PC-3 (cell line): ENCODE data around the gene ELOVL3. TPM values are rescaled to one million over a fixed set of nuclear protein-coding genes. Genes with fewer than 3 reads are reported as not detected.

Experiments
- ATAC-seq: fragments of 200-7000 bp; cut with Tn5 transposase; 2 replicates; pipeline ENCODE4 v1.9.1; 2020; ENCODE audit warnings: mild to moderate bottlenecking, moderate library complexity
- BruUV-seq: library from RNA; stranded (reverse); fragments of 400-500 nt; replicated peaks from 2 replicates; lab custom pipeline; 2021; lab: Mats Ljungman, UMichigan
- CTCF ChIA-PET: fragments of 300-600 bp; sonication (Branson Sonifier 250); formaldehyde crosslinking; loops from one replicate; lab custom pipeline; 2022; ENCODE audit warnings: antibody characterized with exemption; lab: Charles Lee
- POLR2A ChIA-PET: fragments of 300-600 bp; sonication (Branson Sonifier 250); formaldehyde crosslinking; loops from one replicate; lab custom pipeline; 2022; ENCODE audit warnings: antibody characterized with exemption; ENCODE audit not compliant: unreplicated experiment; lab: Charles Lee
- DNase-seq: peaks from one replicate; pipeline ENCODE4 v3.0.0-alpha.2; 2015
- H2AFZ ChIP-seq: fragments of 300-600 bp; sonication (generic); 2 replicates; pipeline ENCODE4 v1.6.0; 2016; ENCODE audit warnings: antibody characterized with exemption, low read length
- H3F3A ChIP-seq: fragments of 300-600 bp; sonication (generic); one replicate; pipeline ENCODE4 v1.6.0; 2017; ENCODE audit warnings: antibody characterized with exemption, low read length, control low read depth, mild to moderate bottlenecking; ENCODE audit not compliant: unreplicated experiment
- H3K27ac ChIP-seq: fragments of 300-600 bp; sonication (generic); 2 replicates; pipeline ENCODE4 v1.5.1; 2016; ENCODE audit warnings: mild to moderate bottlenecking, low read length
- H3K27me3 ChIP-seq: fragments of 300-600 bp; sonication (generic); 2 replicates; pipeline ENCODE4 v1.6.1; 2016; ENCODE audit warnings: low read length, mixed read lengths
- H3K36me3 ChIP-seq: fragments of 300-600 bp; sonication (generic); 2 replicates; pipeline ENCODE4 v1.6.1; 2016; ENCODE audit warnings: low read depth, mixed run types, low read length, mixed read lengths
- H3K4me1 ChIP-seq: fragments of 300-600 bp; sonication (generic); 2 replicates; pipeline ENCODE4 v1.5.1; 2016; ENCODE audit warnings: low read length; ENCODE audit not compliant: insufficient read depth
- H3K4me2 ChIP-seq: fragments of 300-600 bp; sonication (generic); 2 replicates; pipeline ENCODE4 v1.6.0; 2016; ENCODE audit warnings: low read length
- H3K4me3 ChIP-seq: fragments of 300-600 bp; sonication (generic); 2 replicates; pipeline ENCODE4 v1.5.1; 2016; ENCODE audit warnings: mild to moderate bottlenecking, low read length, mixed read lengths
- H3K79me2 ChIP-seq: fragments of 300-600 bp; sonication (generic); 2 replicates; pipeline ENCODE4 v1.6.1; 2017; ENCODE audit warnings: low read length, mixed read lengths
- H3K9ac ChIP-seq: fragments of 300-600 bp; sonication (generic); 2 replicates; pipeline ENCODE4 v1.6.0; 2016; ENCODE audit warnings: mild to moderate bottlenecking, low read length
- H3K9me2 ChIP-seq: fragments of 300-600 bp; sonication (generic); replicated peaks from 2 replicates; pipeline ENCODE4 v1.6.1; 2016; ENCODE audit warnings: mixed run types, low read length, mixed read lengths
- H3K9me3 ChIP-seq: fragments of 300-600 bp; sonication (generic); 2 replicates; pipeline ENCODE4 v1.6.1; 2016; ENCODE audit warnings: low read length, mixed read lengths
- H4K20me1 ChIP-seq: fragments of 300-600 bp; sonication (generic); 2 replicates; pipeline ENCODE4 v1.6.1; 2016; ENCODE audit warnings: low read length, mixed read lengths
- CTCF ChIP-seq: fragments of 300-600 bp; sonication (generic); conservative IDR thresholded peaks from 2 replicates; pipeline ENCODE4 v1.5.1; 2017; ENCODE audit warnings: antibody characterized with exemption, low read depth, mild to moderate bottlenecking, low read length
- EZH2 ChIP-seq: fragments of 300-600 bp; sonication (generic); IDR thresholded peaks from one replicate; pipeline ENCODE4 v1.6.1; 2017; ENCODE audit warnings: antibody characterized with exemption, mild to moderate bottlenecking, low read length; ENCODE audit not compliant: unreplicated experiment
- EZH2phosphoT487 ChIP-seq: fragments of 300-600 bp; sonication (generic); IDR thresholded peaks from 2 replicates; pipeline ENCODE4 v1.6.1; 2018; ENCODE audit warnings: mild to moderate bottlenecking, antibody characterized with exemption, low read length, borderline replicate concordance
- intact Hi-C: fragments of 100-400 bp; cut with micrococcal nuclease; formaldehyde crosslinking; loops from 2 replicates; pipeline ENCODE4 v1.9.0; 2023
- total RNA-seq: library from RNA; depleted of rRNA; stranded (reverse); fragments of >200 nt; gene quantifications from 2 replicates; pipeline ENCODE4 v1.2.3, GENCODE V29; 2014

ELOVL3 gene
- total RNA-seq, 1 experiment from 2014 or later, result 0.40 TPM

DNA sequence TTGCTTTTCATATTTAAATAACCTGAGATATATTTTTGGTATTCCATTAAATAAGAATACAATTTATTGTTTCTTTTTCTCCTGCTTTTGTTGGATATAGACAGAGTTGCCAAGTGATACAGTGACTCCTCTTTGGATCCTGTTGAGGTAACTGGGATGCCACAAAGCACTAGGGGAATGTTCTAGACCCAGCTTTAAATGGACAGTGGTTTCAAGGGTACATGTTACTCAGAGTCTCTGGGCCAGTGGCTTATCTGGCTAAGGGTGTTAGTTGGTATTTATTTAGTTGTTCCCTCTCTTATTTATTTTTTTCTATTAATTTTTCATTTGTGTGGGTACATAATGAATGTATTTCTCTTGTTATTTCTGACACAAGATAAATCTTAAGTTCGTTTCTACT is 28.3 kb downstream of the ELOVL3 start:
- intact Hi-C loops, result no loop called here
- H3K9ac ChIP-seq, result no peak overlapping the region
- no TSS peak for BruUV-seq
- TF ChIP-seq EZH2 (no peak), EZH2phosphoT487 (no peak), CTCF (no peak)
- no peaks in the 10 kb centered on the region for H4K20me1 ChIP-seq
- peaks cover 82% of the 10 kb centered on the region for H3K79me2 ChIP-seq
- ChIA-PET CTCF (no interaction called here), POLR2A (no interaction called here)
- H3K27ac ChIP-seq, result no peak overlapping the region
- no peaks in the 10 kb centered on the region for H3K27me3 ChIP-seq
- H3K4me3 ChIP-seq, result no peak overlapping the region
- H3K4me1 ChIP-seq, result no peaks in the 10 kb centered on the region
- H2AFZ ChIP-seq, result no peak overlapping the region
- H3F3A ChIP-seq, result no peaks in the 10 kb centered on the region
- H3K9me3 ChIP-seq, result no peaks in the 10 kb centered on the region
- no peak overlapping the region for H3K4me2 ChIP-seq
- no peak for DNase-seq
- no peaks in the 10 kb centered on the region for H3K9me2 ChIP-seq
- H3K36me3 ChIP-seq, result no peaks in the 10 kb centered on the region
- ATAC-seq, result no peak

- Histone ChIP-seq H3K27me3 (no peaks in the 10 kb centered on the region), H3K4me2 (no peak overlapping the region), H3K79me2 (peaks cover 72% of the 10 kb centered on the region), H3F3A (no peaks in the 10 kb centered on the region), H3K9me3 (no peaks in the 10 kb centered on the region), H4K20me1 (no peaks in the 10 kb centered on the region), H3K4me1 (no peaks in the 10 kb centered on the region), H3K9ac (no peak overlapping the region), H3K4me3 (no peak overlapping the region), H3K36me3 (0 out of 2 replicates have a peak, but pooled peaks cover 5% of the 10 kb centered on the region), H2AFZ (no peak overlapping the region), H3K27ac (no peak overlapping the region), H3K9me2 (no peaks in the 10 kb centered on the region)
- POLR2A ChIA-PET, result no interaction called here
- TF ChIP-seq EZH2, result no peak
- no peak for DNase-seq
- intact Hi-C loops, result no loop called here
- no TSS peak for BruUV-seq
- ATAC-seq, result no peak
- CTCF ChIA-PET, result no interaction called here
Measured at GRCh38 chr10:102255404-102255803, 29.3 kb downstream of the ELOVL3 start.

DNA sequence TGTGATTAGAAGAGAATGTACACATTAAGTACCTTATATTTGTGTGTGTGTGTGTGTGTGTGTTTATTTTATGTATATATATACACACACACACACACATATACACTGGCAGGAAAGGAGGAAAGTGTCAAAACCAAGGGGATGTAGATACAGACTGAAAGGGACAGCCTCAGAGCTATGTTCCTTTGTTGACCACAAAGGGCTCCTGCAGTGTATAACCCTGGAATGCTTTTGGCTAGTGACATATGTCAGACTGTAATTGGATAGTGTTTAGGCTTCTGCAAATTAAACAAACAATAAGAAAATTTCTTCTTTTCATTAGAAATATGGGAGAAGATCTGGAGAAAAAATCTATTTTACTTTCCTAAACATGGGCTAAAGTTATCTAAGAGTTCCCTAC is 35.1 kb downstream of the ELOVL3 start:
- no peaks in the 10 kb centered on the region for H3K9me2 ChIP-seq
- ChIA-PET CTCF (no interaction called here), POLR2A (no interaction called here)
- no peak overlapping the region for H3K27ac ChIP-seq
- no peak overlapping the region for H3K9ac ChIP-seq
- no peak overlapping the region for H2AFZ ChIP-seq
- DNase-seq (no peak), ATAC-seq (no peak)
- peaks cover 3% of the 10 kb centered on the region; the same call in 1 of the 2 replicates for H3K4me1 ChIP-seq
- H3K4me3 ChIP-seq, result no peak overlapping the region
- H3F3A ChIP-seq, result no peaks in the 10 kb centered on the region
- H3K36me3 ChIP-seq, result 0 out of 2 replicates have a peak, but pooled peaks cover 5% of the 10 kb centered on the region
- no peaks in the 10 kb centered on the region for H3K9me3 ChIP-seq
- BruUV-seq, result no TSS peak
- TF ChIP-seq CTCF, result no peak
- no peak for TF ChIP-seq EZH2phosphoT487
- TF ChIP-seq EZH2, result no peak
- intact Hi-C loops, result no loop called here
- H3K4me2 ChIP-seq, result no peak overlapping the region
- H3K27me3 ChIP-seq, result no peaks in the 10 kb centered on the region
- peaks cover 48% of the 10 kb centered on the region for H3K79me2 ChIP-seq
- H4K20me1 ChIP-seq, result 0 out of 2 replicates have a peak, but pooled peaks cover 4% of the 10 kb centered on the region
